MCF 10A (cell line): ENCODE data around the gene PRKACA. TPM values are rescaled to one million over a fixed set of nuclear protein-coding genes. Genes with fewer than 3 reads are reported as not detected.
"Not testable (repeated sequence)": the region's sequence is repeated elsewhere in the genome, so short reads cannot be mapped to it uniquely, and the experiment has no call there.

Source experiments
- BruUV-seq: library from RNA; stranded (reverse); fragments of 400-500 nt; replicated peaks from 2 replicates; lab custom pipeline; 2021; lab: Mats Ljungman, UMichigan
- CTCF ChIA-PET: fragments of 300-600 bp; sonication (Branson Sonifier 250); formaldehyde crosslinking; extraction: SDS; loops from one replicate; lab custom pipeline; 2021; ENCODE audit warnings: antibody characterized with exemption, inconsistent platforms; lab: Yijun Ruan, JAX
- POLR2A ChIA-PET: fragments of 300-600, 350-650 bp; sonication (Branson Sonifier 250); formaldehyde crosslinking; extraction: SDS; loops from one replicate; lab custom pipeline; 2020; ENCODE audit warnings: antibody characterized with exemption, inconsistent platforms; lab: Yijun Ruan, JAX
- DNase-seq: peaks from one replicate; pipeline ENCODE4 v3.0.0-alpha.2; 2018; ENCODE audit not compliant: unreplicated experiment
- H3K27ac Mint-ChIP-seq: one replicate; pipeline ENCODE4 v1.8.0; 2022; ENCODE audit warnings: mild to moderate bottlenecking, low read depth, mixed read lengths; ENCODE audit not compliant: unreplicated experiment
- H3K27me3 Mint-ChIP-seq: one replicate; pipeline ENCODE4 v1.8.0; 2022; ENCODE audit warnings: mixed read lengths; ENCODE audit not compliant: insufficient read depth, unreplicated experiment
- H3K36me3 Mint-ChIP-seq: one replicate; pipeline ENCODE4 v1.8.0; 2022; ENCODE audit warnings: mild to moderate bottlenecking, moderate library complexity, mixed read lengths; ENCODE audit not compliant: insufficient read depth, unreplicated experiment
- H3K4me1 Mint-ChIP-seq: one replicate; pipeline ENCODE4 v1.8.0; 2022; ENCODE audit warnings: mixed read lengths; ENCODE audit not compliant: insufficient read depth, unreplicated experiment
- H3K4me3 Mint-ChIP-seq: one replicate; pipeline ENCODE4 v1.8.0; 2022; ENCODE audit warnings: mild to moderate bottlenecking, moderate library complexity, mixed read lengths; ENCODE audit not compliant: unreplicated experiment
- H3K9me3 Mint-ChIP-seq: one replicate; pipeline ENCODE4 v1.8.0; 2022; ENCODE audit warnings: mixed read lengths; ENCODE audit not compliant: unreplicated experiment
- CTCF ChIP-seq: fragments of 200-600 bp; IDR thresholded peaks from one replicate; pipeline ENCODE4 v1.8.0; 2022; ENCODE audit warnings: antibody characterized with exemption, mild to moderate bottlenecking; ENCODE audit not compliant: unreplicated experiment
- intact Hi-C: fragments of 100-400 bp; cut with micrococcal nuclease; formaldehyde crosslinking; loops from 2 replicates; pipeline ENCODE4 v1.14.1; 2022
- total RNA-seq: library from RNA; stranded (reverse); gene quantifications from 2 replicates; pipeline ENCODE4 v1.2.3, GENCODE V29; 2022

Gene PRKACA
- total RNA-seq, 1 experiment from 2014 or later: 49.8 TPM

- ChIA-PET POLR2A (no interaction called here), CTCF (interaction anchor here (0.8 kb wide), 1 partner anchor 427 kb away, joined by 3 read pairs; no protein-coding TSS in a partner anchor)
- Mint-ChIP-seq H3K27ac (no peak overlapping the region), H3K27me3 (no peaks in the 10 kb centered on the region), H3K4me1 (no peaks in the 10 kb centered on the region), H3K9me3 (no peaks in the 10 kb centered on the region), H3K36me3 (peaks cover 5% of the 10 kb centered on the region), H3K4me3 (no peak overlapping the region)
- intact Hi-C loops: no loop called here
- no peak for TF ChIP-seq CTCF
- DNase-seq: no peak
- BruUV-seq: no TSS peak
Observed at GRCh38 chr19:14050512-14050911, 67.0 kb downstream of the PRKACA start.

GRCh38 chr19:14048443-14049153, 69.0 kb downstream of the PRKACA start:
- intact Hi-C loops: no loop called here
- TF ChIP-seq CTCF: peak; percentile 78
- H3K9me3 Mint-ChIP-seq: no peaks in the 10 kb centered on the region
- H3K4me1 Mint-ChIP-seq: no peaks in the 10 kb centered on the region
- ChIA-PET POLR2A (interaction anchor here (0.6 to 1.1 kb wide), 2 partner anchors 104 to 172 kb away, joined by 3 to 5 read pairs; no protein-coding TSS in a partner anchor), CTCF (interaction anchor here (0.6 to 2.0 kb wide), 9 partner anchors 9 to 175 kb away, joined by 3 to 12 read pairs (median 3); partner anchors contain the start of gene IL27RA)
- no TSS peak for BruUV-seq
- no peak overlapping the region for H3K27ac Mint-ChIP-seq
- DNase-seq: peak; percentile 39
- H3K36me3 Mint-ChIP-seq: peaks cover 5% of the 10 kb centered on the region
- no peak overlapping the region for H3K4me3 Mint-ChIP-seq
- H3K27me3 Mint-ChIP-seq: no peaks in the 10 kb centered on the region

- BruUV-seq: not testable (repeated sequence)
Observed at GRCh38 chr19:14047866-14048265, 69.7 kb downstream of the PRKACA start.

GRCh38 chr19:14042659-14043608, 74.6 kb downstream of the PRKACA start:
- TF ChIP-seq CTCF: peak; percentile 52
- H3K4me1 Mint-ChIP-seq, BruUV-seq, H3K27me3 Mint-ChIP-seq, H3K9me3 Mint-ChIP-seq, H3K36me3 Mint-ChIP-seq, H3K4me3 Mint-ChIP-seq: not testable (repeated sequence)
- CTCF ChIA-PET: interaction anchor here (0.6 to 2.6 kb wide), 18 partner anchors 9 to 164 kb away, joined by 3 to 10 read pairs (median 4); partner anchors contain the start of genes MISP3 and PALM3
- POLR2A ChIA-PET: interaction anchor here (0.7 kb wide), 1 partner anchor 1389 kb away, joined by 3 read pairs; no protein-coding TSS in a partner anchor
- intact Hi-C loops: loop anchor here (1.0 kb wide), 1 partner anchor 163 kb away; no protein-coding TSS in a partner anchor
- DNase-seq: peak; percentile 72
- peak overlapping the region; percentile 77 for H3K27ac Mint-ChIP-seq

More at GRCh38 chr19:14047866-14048265, 69.7 kb downstream of the PRKACA start:
- H3K27me3 Mint-ChIP-seq, H3K27ac Mint-ChIP-seq, DNase-seq, intact Hi-C loops, H3K36me3 Mint-ChIP-seq, H3K4me1 Mint-ChIP-seq, H3K4me3 Mint-ChIP-seq, H3K9me3 Mint-ChIP-seq: not testable (repeated sequence)
- ChIA-PET POLR2A (interaction anchor here (0.6 to 1.1 kb wide), 2 partner anchors 103 to 172 kb away, joined by 3 to 5 read pairs; no protein-coding TSS in a partner anchor), CTCF (interaction anchor here (0.6 to 2.0 kb wide), 8 partner anchors 10 to 174 kb away, joined by 3 to 12 read pairs (median 4); partner anchors contain the start of gene IL27RA)

Other genes starting within 250 kb of the PRKACA start
- not detected in 2 replicates for gene NANOS3, start 240.6 kb downstream of the PRKACA start, total RNA-seq
- 0.75 and 1.8 TPM in 2 replicates for gene BRME1, start 211.6 kb downstream of the PRKACA start, total RNA-seq
- 36.7 and 37.1 TPM in 2 replicates for gene CC2D1A, start 211.6 kb downstream of the PRKACA start, total RNA-seq
- gene PODNL1, start 179.3 kb downstream of the PRKACA start, total RNA-seq: 0.25 and 0.51 TPM in 2 replicates
- gene DCAF15, start 165.3 kb downstream of the PRKACA start, total RNA-seq: 17.6 and 19.3 TPM in 2 replicates
- gene RFX1, start 111.4 kb downstream of the PRKACA start, total RNA-seq: 16.8 and 17.7 TPM in 2 replicates
- gene RLN3, start 89.6 kb downstream of the PRKACA start, total RNA-seq: not detected in 2 replicates
- 1.7 and 2.7 TPM in 2 replicates for gene IL27RA, start 86.0 kb downstream of the PRKACA start, total RNA-seq
- not detected in 2 replicates for gene PALM3, start 55.7 kb downstream of the PRKACA start, total RNA-seq
- gene MISP3, start 45.0 kb downstream of the PRKACA start, total RNA-seq: 0.32 and 0.54 TPM in 2 replicates
- gene C19orf67, start 32.0 kb downstream of the PRKACA start, total RNA-seq: not detected in 2 replicates
- 12.9 and 19.8 TPM in 2 replicates for gene SAMD1, start 27.0 kb downstream of the PRKACA start, total RNA-seq
- gene ASF1B, start 18.8 kb upstream of the PRKACA start, total RNA-seq: 6.5 and 7.0 TPM in 2 replicates
- 13.0 and 15.9 TPM in 2 replicates for gene ADGRL1, start 88.4 kb upstream of the PRKACA start, total RNA-seq